ENCODE measurements around the gene NUDT16L1. TPM values are rescaled to one million over a fixed set of nuclear protein-coding genes. Genes with fewer than 3 reads are reported as not detected.
A peak's percentile ranks its signal among the peaks of the same experiment; 100 is the strongest.

The NUDT16L1 gene
- total RNA-seq, 1 donor from 2014 or later, result 20.4 TPM

GRCh38 chr16:4724661-4725270 lies 31.4 kb downstream of the NUDT16L1 start:
- DNase-seq (ENCODE audit: low spot score), result peak; percentile 6
- H3K4me1 Mint-ChIP-seq (ENCODE audit: low read depth), result peaks cover 10% of the 10 kb centered on the region
- H3K27ac Mint-ChIP-seq (ENCODE audit: unreplicated experiment), result peak overlapping the region; percentile 59
- H3K27me3 Mint-ChIP-seq (ENCODE audit: low read depth), result no peaks in the 10 kb centered on the region
- H3K4me3 Mint-ChIP-seq (ENCODE audit: unreplicated experiment), result no peak overlapping the region
- no peak for TF ChIP-seq CTCF (IDR thresholded peaks at IDR 0.05)
- no peaks in the 10 kb centered on the region for H3K9me3 Mint-ChIP-seq (ENCODE audit: low read depth)
- H3K36me3 Mint-ChIP-seq (ENCODE audit: low read depth), result peaks cover 9% of the 10 kb centered on the region

- H3K36me3 Mint-ChIP-seq (ENCODE audit: low read depth), result peaks cover 14% of the 10 kb centered on the region
- no peak overlapping the region for H3K27ac Mint-ChIP-seq (ENCODE audit: unreplicated experiment)
- H3K27me3 Mint-ChIP-seq (ENCODE audit: low read depth), result no peaks in the 10 kb centered on the region
These were observed 33.3 kb downstream of the NUDT16L1 start for GRCh38 chr16:4726616-4727015.

GRCh38 chr16:4728676-4729075 lies 35.3 kb downstream of the NUDT16L1 start:
- Mint-ChIP-seq H3K4me3 (ENCODE audit: unreplicated experiment) (no peak overlapping the region), H3K27ac (ENCODE audit: unreplicated experiment) (no peak overlapping the region), H3K4me1 (ENCODE audit: low read depth) (peaks cover 8% of the 10 kb centered on the region), H3K27me3 (ENCODE audit: low read depth) (no peaks in the 10 kb centered on the region), H3K9me3 (ENCODE audit: low read depth) (no peaks in the 10 kb centered on the region), H3K36me3 (ENCODE audit: low read depth) (peaks cover 14% of the 10 kb centered on the region)
- TF ChIP-seq CTCF (IDR thresholded peaks at IDR 0.05), result no peak
- DNase-seq (ENCODE audit: low spot score), result peak; percentile 60

More at GRCh38 chr16:4726616-4727015, 33.3 kb downstream of the NUDT16L1 start:
- no peak for DNase-seq (ENCODE audit: low spot score)
- H3K4me3 Mint-ChIP-seq (ENCODE audit: unreplicated experiment), result no peak overlapping the region
- TF ChIP-seq CTCF (IDR thresholded peaks at IDR 0.05), result no peak
- no peaks in the 10 kb centered on the region for H3K9me3 Mint-ChIP-seq (ENCODE audit: low read depth)
- peaks cover 10% of the 10 kb centered on the region for H3K4me1 Mint-ChIP-seq (ENCODE audit: low read depth)

- H3K27ac Mint-ChIP-seq (ENCODE audit: unreplicated experiment), result no peak overlapping the region
- no peak overlapping the region for H3K4me3 Mint-ChIP-seq (ENCODE audit: unreplicated experiment)
- no peaks in the 10 kb centered on the region for H3K9me3 Mint-ChIP-seq (ENCODE audit: low read depth)
- H3K4me1 Mint-ChIP-seq (ENCODE audit: low read depth), result peaks cover 9% of the 10 kb centered on the region
- no peak for TF ChIP-seq CTCF (IDR thresholded peaks at IDR 0.05)
- H3K27me3 Mint-ChIP-seq (ENCODE audit: low read depth), result no peaks in the 10 kb centered on the region
- DNase-seq (ENCODE audit: low spot score), result peak; percentile 61
- peaks cover 14% of the 10 kb centered on the region for H3K36me3 Mint-ChIP-seq (ENCODE audit: low read depth)
These were observed 36.5 kb downstream of the NUDT16L1 start for GRCh38 chr16:4729876-4730275.

- Mint-ChIP-seq H3K4me1 (ENCODE audit: low read depth) (peaks cover 15% of the 10 kb centered on the region), H3K9me3 (ENCODE audit: low read depth) (no peaks in the 10 kb centered on the region), H3K4me3 (ENCODE audit: unreplicated experiment) (peak overlapping the region; percentile 92), H3K36me3 (ENCODE audit: low read depth) (peaks cover 11% of the 10 kb centered on the region), H3K27me3 (ENCODE audit: low read depth) (no peaks in the 10 kb centered on the region), H3K27ac (ENCODE audit: unreplicated experiment) (peak overlapping the region; percentile 74)
- no peak for DNase-seq (ENCODE audit: low spot score)
- TF ChIP-seq CTCF (IDR thresholded peaks at IDR 0.05), result no peak
These were observed 39.9 kb downstream of the NUDT16L1 start for GRCh38 chr16:4733211-4733742.
